Smooth muscle cell (in vitro differentiated cells): ENCODE results near the gene HIC1. TPM values are rescaled to one million over a fixed set of nuclear protein-coding genes. Genes with fewer than 3 reads are reported as not detected.

Experiments
- DNase-seq: peaks from one replicate; lab custom pipeline; 2025; ENCODE audit not compliant: unreplicated experiment; lab: John Stamatoyannopoulos, UW
- H2AFZ ChIP-seq: fragments of 200-600 bp; sonication (generic); 2 replicates; pipeline ENCODE4 v1.6.0; 2016; ENCODE audit warnings: antibody characterized with exemption, low read depth, mild to moderate bottlenecking
- H3F3A ChIP-seq: fragments of 200-600 bp; sonication (generic); 2 replicates; pipeline ENCODE4 v1.6.0; 2017; ENCODE audit warnings: antibody characterized with exemption, low read depth
- H3K27ac ChIP-seq: fragments of 200-600 bp; sonication (generic); 2 replicates; pipeline ENCODE4 v1.5.1; 2016; ENCODE audit warnings: low read depth, mild to moderate bottlenecking
- H3K27me3 ChIP-seq: fragments of 200-600 bp; sonication (generic); 2 replicates; pipeline ENCODE4 v1.6.1; 2016; ENCODE audit warnings: low read depth, mild to moderate bottlenecking
- H3K36me3 ChIP-seq: fragments of 200-600 bp; sonication (generic); 2 replicates; pipeline ENCODE4 v1.5.1; 2016; ENCODE audit warnings: low read depth
- H3K4me1 ChIP-seq: fragments of 200-600 bp; sonication (generic); 2 replicates; pipeline ENCODE4 v1.5.1; 2016; ENCODE audit warnings: low read depth
- H3K4me2 ChIP-seq: fragments of 200-600 bp; sonication (generic); 2 replicates; pipeline ENCODE4 v1.6.0; 2016; ENCODE audit warnings: mild to moderate bottlenecking
- H3K4me3 ChIP-seq: fragments of 200-600 bp; sonication (generic); 2 replicates; pipeline ENCODE4 v1.5.1; 2016; ENCODE audit warnings: mild to moderate bottlenecking
- H3K79me2 ChIP-seq: fragments of 200-600 bp; sonication (generic); 2 replicates; pipeline ENCODE4 v1.6.0; 2016; ENCODE audit warnings: low read depth, mild to moderate bottlenecking
- H3K9ac ChIP-seq: fragments of 200-600 bp; sonication (generic); 2 replicates; pipeline ENCODE4 v1.6.0; 2016; ENCODE audit warnings: low read depth
- H3K9me3 ChIP-seq: fragments of 200-600 bp; sonication (generic); replicated peaks from 2 replicates; pipeline ENCODE4 v1.5.1; 2016; ENCODE audit warnings: low read depth
- H4K20me1 ChIP-seq: fragments of 200-600 bp; sonication (generic); 2 replicates; pipeline ENCODE4 v1.6.0; 2016; ENCODE audit warnings: low read depth
- WGBS: methylation state at CpG from one replicate; pipeline ENCODE4 v1.1.7; 2016; ENCODE audit warnings: low lambda C conversion rate; 5-methylcytosine and 5-hydroxymethylcytosine counted together
- polyA plus RNA-seq: library from polyadenylated mRNA; unstranded; fragments of >200 nt; fragmentation: Nextera tagmentation; extraction: Ambion mirVana; gene quantifications from 2 replicates; pipeline ENCODE4 v1.2.1, GENCODE V29; 2016
- total RNA-seq: library from RNA; depleted of rRNA; stranded (reverse); fragments of >200 nt; gene quantifications from 2 replicates; pipeline ENCODE4 v1.2.3, GENCODE V29; 2014
- TF ChIP-seq, protein P1 (sequence below): fragments of 200-600 bp; sonication (generic); IDR thresholded peaks from 2 replicates; pipeline ENCODE4 v1.5.1; 2017; ENCODE audit warnings: borderline replicate concordance, mild to moderate bottlenecking, antibody characterized with exemption; ENCODE audit not compliant: insufficient read depth, poor library complexity, severe bottlenecking

HIC1 gene
- total and polyA plus RNA-seq, 2 experiments from 2014 or later = 2.9 to 5.2 TPM

DNA sequence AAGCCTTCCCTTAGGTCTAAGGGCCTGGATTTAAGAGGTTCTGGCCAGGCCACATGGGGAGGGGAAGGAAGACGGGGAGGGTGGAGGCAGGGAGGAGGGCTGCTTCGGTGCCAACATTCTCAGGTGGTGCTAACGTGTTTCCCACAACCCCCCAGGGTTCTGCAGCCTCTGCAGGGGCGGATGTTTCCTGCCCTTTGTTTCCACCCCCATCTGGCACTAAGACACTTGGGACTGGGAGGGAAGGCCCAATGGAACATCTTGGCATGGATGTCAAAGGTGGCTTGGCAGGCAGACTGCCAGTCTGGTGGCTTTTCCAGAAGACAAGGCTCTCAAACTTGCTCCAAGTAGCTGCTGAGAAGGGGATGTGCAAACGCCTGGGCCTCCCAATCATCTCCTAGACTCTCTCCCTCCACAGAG, 12.7 kb downstream of the HIC1 start:
- Histone ChIP-seq H3K36me3 (no peaks in the 10 kb centered on the region), H4K20me1 (no peaks in the 10 kb centered on the region), H3K27ac (peak overlapping the region; percentile 94), H3K79me2 (no peaks in the 10 kb centered on the region), H3K9me3 (no peaks in the 10 kb centered on the region), H3K4me1 (peaks cover 18% of the 10 kb centered on the region), H3K9ac (peak overlapping the region; percentile 73), H3F3A (peaks cover 20% of the 10 kb centered on the region), H3K27me3 (no peaks in the 10 kb centered on the region), H3K4me2 (peak overlapping the region; percentile 48), H3K4me3 (no peak overlapping the region), H2AFZ (no peak overlapping the region)
- WGBS = 66% methylated on average over 5 of the region's 5 CpGs
- DNase-seq = no peak
- TF ChIP-seq, protein P1, sequence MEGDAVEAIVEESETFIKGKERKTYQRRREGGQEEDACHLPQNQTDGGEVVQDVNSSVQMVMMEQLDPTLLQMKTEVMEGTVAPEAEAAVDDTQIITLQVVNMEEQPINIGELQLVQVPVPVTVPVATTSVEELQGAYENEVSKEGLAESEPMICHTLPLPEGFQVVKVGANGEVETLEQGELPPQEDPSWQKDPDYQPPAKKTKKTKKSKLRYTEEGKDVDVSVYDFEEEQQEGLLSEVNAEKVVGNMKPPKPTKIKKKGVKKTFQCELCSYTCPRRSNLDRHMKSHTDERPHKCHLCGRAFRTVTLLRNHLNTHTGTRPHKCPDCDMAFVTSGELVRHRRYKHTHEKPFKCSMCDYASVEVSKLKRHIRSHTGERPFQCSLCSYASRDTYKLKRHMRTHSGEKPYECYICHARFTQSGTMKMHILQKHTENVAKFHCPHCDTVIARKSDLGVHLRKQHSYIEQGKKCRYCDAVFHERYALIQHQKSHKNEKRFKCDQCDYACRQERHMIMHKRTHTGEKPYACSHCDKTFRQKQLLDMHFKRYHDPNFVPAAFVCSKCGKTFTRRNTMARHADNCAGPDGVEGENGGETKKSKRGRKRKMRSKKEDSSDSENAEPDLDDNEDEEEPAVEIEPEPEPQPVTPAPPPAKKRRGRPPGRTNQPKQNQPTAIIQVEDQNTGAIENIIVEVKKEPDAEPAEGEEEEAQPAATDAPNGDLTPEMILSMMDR = no peak

DNA sequence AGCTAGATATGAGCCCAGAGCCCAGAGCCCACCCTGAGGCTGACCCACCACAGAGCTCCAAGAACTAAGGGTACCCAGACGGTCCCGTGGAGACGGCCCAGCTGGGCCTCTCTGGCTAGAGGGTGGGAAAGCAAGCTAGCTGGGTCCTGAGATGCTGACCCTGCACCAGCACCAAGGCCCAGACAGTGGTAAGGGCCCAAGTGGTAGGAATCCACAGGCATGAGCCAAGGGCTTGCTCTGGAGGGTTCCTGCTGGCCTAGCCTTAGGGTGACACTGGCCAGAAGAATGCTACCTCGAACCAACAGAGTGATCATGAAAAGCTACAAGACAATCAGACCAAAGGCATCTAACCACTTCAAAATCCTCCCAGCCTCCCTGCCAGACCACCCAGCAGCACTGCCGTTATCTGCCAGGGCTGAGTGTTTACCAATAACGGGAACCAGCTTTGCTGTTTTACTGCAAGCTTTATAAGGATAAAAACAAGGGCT, 13.2 kb downstream of the HIC1 start:
- Histone ChIP-seq H3K36me3 (no peaks in the 10 kb centered on the region), H3K79me2 (no peaks in the 10 kb centered on the region), H3K4me2 (peak overlapping the region; percentile 48), H3K4me1 (peaks cover 13% of the 10 kb centered on the region), H3F3A (peaks cover 20% of the 10 kb centered on the region), H2AFZ (no peak overlapping the region), H3K4me3 (no peak overlapping the region), H3K9me3 (no peaks in the 10 kb centered on the region), H3K27me3 (no peaks in the 10 kb centered on the region), H4K20me1 (no peaks in the 10 kb centered on the region), H3K9ac (peak overlapping the region; percentile 73), H3K27ac (peak overlapping the region; percentile 94)
- DNase-seq = peak; percentile 42
- 35% methylated on average over 6 of the region's 6 CpGs for WGBS
- TF ChIP-seq, protein P1 = peak; percentile 34

DNA sequence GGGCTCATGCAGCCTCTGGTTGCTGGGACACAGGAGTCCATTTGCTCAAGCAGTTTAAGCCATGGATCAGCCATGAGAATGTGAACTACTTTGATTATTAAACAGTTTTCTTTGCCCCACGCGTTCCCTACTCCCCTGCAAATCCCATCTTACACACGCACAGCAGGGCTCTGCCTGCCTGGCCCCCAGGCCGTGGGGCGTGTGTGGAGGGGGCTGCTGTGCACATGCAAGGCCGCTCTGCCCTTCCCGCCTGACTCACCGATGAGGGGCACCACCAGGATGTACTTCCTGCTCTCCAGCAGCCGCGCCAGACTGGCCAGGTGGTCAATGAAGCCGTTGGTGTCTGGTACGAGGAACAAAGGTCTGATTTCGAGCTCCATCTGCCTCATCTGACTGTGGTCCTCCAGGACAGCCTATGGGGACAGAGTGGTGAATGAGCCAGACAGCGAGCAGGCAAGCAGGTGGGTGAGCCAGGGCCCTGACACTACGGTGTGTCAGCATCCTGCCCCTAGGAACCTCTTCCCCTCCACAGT, 13.7 kb downstream of the HIC1 start:
- H3K4me1 ChIP-seq = peaks cover 8% of the 10 kb centered on the region

More for the DNA sequence above, 13.7 kb downstream of the HIC1 start:
- H3K9me3 ChIP-seq = no peaks in the 10 kb centered on the region
- H3K36me3 ChIP-seq = no peaks in the 10 kb centered on the region
- 20% methylated on average over 15 of the region's 15 CpGs for WGBS
- no peak overlapping the region for H3K4me3 ChIP-seq
- peak overlapping the region; percentile 50 for H3K9ac ChIP-seq
- DNase-seq = peak; percentile 42
- H3K79me2 ChIP-seq = no peaks in the 10 kb centered on the region
- H3K4me2 ChIP-seq = peak overlapping the region; percentile 11
- H3K27me3 ChIP-seq = no peaks in the 10 kb centered on the region
- H3F3A ChIP-seq = peaks cover 15% of the 10 kb centered on the region
- peak overlapping the region; percentile 94 for H3K27ac ChIP-seq
- TF ChIP-seq, protein P1 = no peak
- H4K20me1 ChIP-seq = no peaks in the 10 kb centered on the region
- no peak overlapping the region for H2AFZ ChIP-seq
